ACC112 (cell line): ENCODE data around the gene MRLN.

Source experiments
- H2AFZ ChIP-seq: fragments of 200-600 bp; sonication (generic); one replicate; pipeline ENCODE4 v1.6.0; 2017; ENCODE audit warnings: antibody characterized with exemption, low read length; ENCODE audit not compliant: unreplicated experiment
- H3K27ac ChIP-seq: fragments of 200-600 bp; sonication (generic); 2 replicates; pipeline ENCODE4 v1.5.1; 2014; ENCODE audit warnings: low read depth, mild to moderate bottlenecking, antibody characterized with exemption, low read length, moderate library complexity
- H3K27me3 ChIP-seq: fragments of 200-600 bp; sonication (generic); 2 replicates; pipeline ENCODE4 v1.6.1; 2014; ENCODE audit warnings: mild to moderate bottlenecking, antibody characterized with exemption, low read length, moderate library complexity, mixed read lengths; ENCODE audit not compliant: insufficient read depth
- H3K36me3 ChIP-seq: fragments of 200-600 bp; sonication (generic); 2 replicates; pipeline ENCODE4 v1.6.1; 2016; ENCODE audit warnings: mild to moderate bottlenecking, antibody characterized with exemption, low read length, moderate library complexity, mixed read lengths; ENCODE audit not compliant: insufficient read depth
- H3K4me1 ChIP-seq: fragments of 200-600 bp; sonication (generic); one replicate; pipeline ENCODE4 v1.6.1; 2016; ENCODE audit warnings: low read length, mixed read lengths; ENCODE audit not compliant: insufficient read depth, unreplicated experiment, control insufficient read depth
- H3K4me3 ChIP-seq: fragments of 200-600 bp; sonication (generic); 2 replicates; pipeline ENCODE4 v1.5.1; 2014; ENCODE audit warnings: mild to moderate bottlenecking, low read depth, low read length
- H3K79me2 ChIP-seq: fragments of 200-600 bp; sonication (generic); one replicate; pipeline ENCODE4 v1.6.0; 2016; ENCODE audit warnings: low read length; ENCODE audit not compliant: control insufficient read depth, unreplicated experiment, insufficient read depth

The MRLN gene

DNA sequence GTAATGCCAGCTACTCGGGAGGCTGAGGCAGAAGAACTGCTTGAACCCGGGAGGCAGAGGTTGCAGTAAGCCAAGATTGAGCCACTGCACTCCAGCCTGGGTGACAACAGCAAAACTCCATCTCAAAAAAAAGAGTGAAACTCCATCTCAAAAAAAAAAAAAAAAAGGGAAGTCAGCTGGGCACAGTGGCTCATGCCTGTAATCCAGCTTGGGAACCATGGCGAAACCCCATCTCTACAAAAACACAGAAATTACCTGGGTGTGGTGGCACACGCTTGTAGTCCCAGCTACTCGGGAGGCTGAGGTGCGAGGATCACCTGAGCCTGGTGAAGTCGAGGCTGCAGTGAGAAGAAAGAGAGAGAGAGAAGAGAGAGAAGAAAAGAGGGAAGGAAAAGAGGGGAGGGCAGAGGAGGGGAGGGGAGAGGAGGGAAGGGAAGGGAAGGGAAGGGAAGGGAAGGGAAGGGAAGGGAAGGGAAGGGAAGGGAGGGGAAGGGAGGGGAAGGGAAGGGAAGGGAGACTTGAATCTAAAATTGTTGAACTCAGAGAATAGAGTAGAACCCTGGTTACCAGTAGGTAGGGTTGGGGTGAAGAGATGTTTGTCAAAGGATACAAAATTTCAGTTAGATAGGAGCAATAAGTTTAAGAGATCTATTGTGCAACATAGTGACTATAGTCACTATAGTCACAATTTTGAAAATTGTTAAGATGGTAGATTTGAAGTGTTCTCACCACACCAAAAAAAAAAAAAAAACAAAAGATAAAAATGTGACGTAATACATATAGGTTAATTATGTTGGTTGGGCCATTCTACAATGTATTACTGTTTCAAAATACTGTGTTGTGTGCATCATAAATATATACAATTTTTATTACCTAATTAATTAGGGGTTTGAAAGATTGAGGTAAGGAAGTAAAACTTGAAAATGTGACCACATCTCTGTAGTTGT is 46.1 kb downstream of the MRLN start:
- Histone ChIP-seq H3K27me3 (peaks cover 59% of the 10 kb centered on the region), H3K4me1 (no peaks in the 10 kb centered on the region), H3K79me2 (no peaks in the 10 kb centered on the region), H2AFZ (no peak overlapping the region), H3K27ac (no peak overlapping the region), H3K36me3 (no peaks in the 10 kb centered on the region), H3K4me3 (no peak overlapping the region)

GRCh38 chr10:59705931-59706330 is 47.3 kb downstream of the MRLN start:
- no peak overlapping the region for H3K4me3 ChIP-seq
- H3K4me1 ChIP-seq: no peaks in the 10 kb centered on the region
- no peak overlapping the region for H3K27ac ChIP-seq
- H3K79me2 ChIP-seq: no peaks in the 10 kb centered on the region
- no peaks in the 10 kb centered on the region for H3K36me3 ChIP-seq
- H2AFZ ChIP-seq: no peak overlapping the region
- H3K27me3 ChIP-seq: peaks cover 58% of the 10 kb centered on the region

GRCh38 chr10:59704630-59705029 is 48.6 kb downstream of the MRLN start:
- H3K4me3 ChIP-seq: no peak overlapping the region
- H2AFZ ChIP-seq: no peak overlapping the region
- H3K27me3 ChIP-seq: peaks cover 58% of the 10 kb centered on the region
- no peaks in the 10 kb centered on the region for H3K36me3 ChIP-seq
- no peaks in the 10 kb centered on the region for H3K4me1 ChIP-seq
- no peaks in the 10 kb centered on the region for H3K79me2 ChIP-seq
- no peak overlapping the region for H3K27ac ChIP-seq

GRCh38 chr10:59702347-59702746 is 50.9 kb downstream of the MRLN start:
- Histone ChIP-seq H3K79me2 (no peaks in the 10 kb centered on the region), H3K36me3 (no peaks in the 10 kb centered on the region)

DNA sequence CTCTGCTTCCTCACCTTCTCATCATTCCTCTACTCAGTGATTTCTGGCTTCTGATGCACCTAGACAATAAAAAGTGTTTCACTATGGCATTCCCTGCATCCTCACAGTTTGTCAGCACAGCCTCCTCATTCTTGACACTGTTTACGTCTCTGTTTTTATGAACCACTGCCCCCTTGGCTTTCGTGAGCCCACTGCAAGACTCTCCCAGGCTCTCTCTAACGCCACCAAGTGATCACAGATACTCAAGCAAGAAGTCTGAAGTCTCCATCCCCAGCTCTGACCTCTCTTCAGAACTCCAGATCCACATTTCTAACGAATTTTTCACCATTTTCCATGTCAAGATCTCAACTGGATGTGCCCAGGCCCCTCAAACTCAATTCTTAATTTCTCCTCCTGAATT is 52.5 kb downstream of the MRLN start:
- Histone ChIP-seq H3K27me3 (peaks cover 29% of the 10 kb centered on the region; the same call in 1 of the 2 replicates), H3K79me2 (no peaks in the 10 kb centered on the region), H3K4me1 (no peaks in the 10 kb centered on the region), H3K36me3 (no peaks in the 10 kb centered on the region), H2AFZ (no peak overlapping the region), H3K4me3 (no peak overlapping the region), H3K27ac (no peak overlapping the region)

More at GRCh38 chr10:59702347-59702746, 50.9 kb downstream of the MRLN start:
- Histone ChIP-seq H3K27ac (no peak overlapping the region), H3K27me3 (peaks cover 38% of the 10 kb centered on the region), H2AFZ (no peak overlapping the region), H3K4me1 (no peaks in the 10 kb centered on the region), H3K4me3 (no peak overlapping the region)

DNA sequence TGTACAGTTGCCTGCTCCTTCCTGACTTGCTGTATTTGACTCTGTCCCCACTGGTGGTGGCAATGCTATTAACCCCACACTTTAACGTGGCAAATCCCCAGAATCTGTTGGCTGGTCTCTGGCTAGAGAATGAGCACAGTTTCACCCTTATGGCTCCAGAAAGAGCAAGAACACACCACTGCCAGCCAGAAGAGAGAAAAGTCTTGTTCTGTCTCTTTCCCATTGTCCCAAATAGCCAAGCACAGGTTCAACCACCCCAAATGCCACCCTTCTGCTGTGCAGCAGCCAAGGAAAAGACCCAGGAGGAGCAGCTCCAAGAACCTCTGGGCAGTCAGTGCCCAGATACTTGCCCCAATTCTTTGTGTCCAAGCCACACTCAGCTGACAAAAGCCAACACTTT is 54.9 kb downstream of the MRLN start:
- H3K27me3 ChIP-seq: peaks cover 29% of the 10 kb centered on the region; the same call in 1 of the 2 replicates
- no peaks in the 10 kb centered on the region for H3K4me1 ChIP-seq
- no peak overlapping the region for H2AFZ ChIP-seq
- no peak overlapping the region for H3K27ac ChIP-seq
- H3K4me3 ChIP-seq: no peak overlapping the region
- H3K36me3 ChIP-seq: no peaks in the 10 kb centered on the region
- no peaks in the 10 kb centered on the region for H3K79me2 ChIP-seq

GRCh38 chr10:59695637-59696036 is 57.6 kb downstream of the MRLN start:
- Histone ChIP-seq H3K79me2 (no peaks in the 10 kb centered on the region), H3K27me3 (peaks cover 34% of the 10 kb centered on the region), H3K27ac (no peak overlapping the region), H3K4me1 (no peaks in the 10 kb centered on the region), H2AFZ (no peak overlapping the region), H3K36me3 (no peaks in the 10 kb centered on the region), H3K4me3 (no peak overlapping the region)

GRCh38 chr10:59694936-59695335 is 58.3 kb downstream of the MRLN start:
- no peak overlapping the region for H2AFZ ChIP-seq
- H3K79me2 ChIP-seq: no peaks in the 10 kb centered on the region
- H3K27ac ChIP-seq: no peak overlapping the region
- H3K36me3 ChIP-seq: no peaks in the 10 kb centered on the region
- no peaks in the 10 kb centered on the region for H3K4me1 ChIP-seq
- peaks cover 33% of the 10 kb centered on the region for H3K27me3 ChIP-seq
- H3K4me3 ChIP-seq: no peak overlapping the region

- Histone ChIP-seq H3K79me2 (no peaks in the 10 kb centered on the region), H3K27me3 (peaks cover 39% of the 10 kb centered on the region), H3K36me3 (no peaks in the 10 kb centered on the region), H3K4me1 (no peaks in the 10 kb centered on the region), H2AFZ (no peak overlapping the region), H3K27ac (no peak overlapping the region), H3K4me3 (no peak overlapping the region)
Measured at GRCh38 chr10:59692113-59692512, 61.1 kb downstream of the MRLN start.

DNA sequence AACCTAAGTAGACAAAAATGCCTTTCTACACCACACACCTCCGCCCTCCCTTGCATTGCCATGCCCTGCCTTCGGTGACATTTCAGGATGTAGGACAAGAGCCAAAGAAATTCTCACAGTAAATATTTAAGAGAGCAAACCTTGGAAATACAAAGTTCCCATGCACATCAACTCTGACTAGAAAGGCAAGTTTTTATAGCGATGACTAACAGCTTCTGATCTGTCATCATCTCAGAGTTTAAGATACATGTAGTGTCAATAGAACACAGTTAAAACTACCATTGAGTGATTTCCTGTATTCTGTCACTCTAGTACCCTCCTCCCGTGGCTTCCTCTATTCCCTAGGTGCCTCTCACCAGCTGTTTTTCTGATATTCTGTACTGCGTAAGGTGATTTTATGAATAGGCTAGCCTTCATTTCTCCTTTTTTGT is 64.3 kb downstream of the MRLN start:
- no peak overlapping the region for H3K27ac ChIP-seq
- H3K4me1 ChIP-seq: no peaks in the 10 kb centered on the region

DNA sequence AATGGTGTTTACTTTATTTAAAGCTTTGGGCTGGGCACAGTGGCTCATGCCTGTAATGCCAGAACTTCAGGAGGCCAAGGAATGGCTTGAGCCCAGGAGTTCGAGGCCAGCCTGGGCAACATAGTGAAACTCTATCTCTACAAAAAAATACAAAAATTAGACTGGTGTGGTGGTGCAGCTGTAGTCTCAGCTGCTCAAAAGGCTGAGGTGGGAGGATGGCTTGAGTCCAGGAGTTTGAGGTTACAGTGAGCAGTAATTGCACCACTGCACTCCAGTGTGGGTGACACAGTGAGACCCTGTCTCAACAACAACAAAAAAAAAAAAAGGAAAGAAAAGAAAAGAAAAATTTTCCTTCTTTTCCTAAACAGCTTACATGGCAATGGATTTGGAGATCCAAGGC is 65.6 kb downstream of the MRLN start:
- H3K79me2 ChIP-seq: no peaks in the 10 kb centered on the region
- H3K27ac ChIP-seq: no peak overlapping the region
- H3K4me1 ChIP-seq: no peaks in the 10 kb centered on the region
- no peak overlapping the region for H3K4me3 ChIP-seq
- H3K36me3 ChIP-seq: no peaks in the 10 kb centered on the region
- H3K27me3 ChIP-seq: peaks cover 49% of the 10 kb centered on the region
- no peak overlapping the region for H2AFZ ChIP-seq

More for the DNA sequence above, 64.3 kb downstream of the MRLN start:
- no peaks in the 10 kb centered on the region for H3K36me3 ChIP-seq
- no peak overlapping the region for H2AFZ ChIP-seq
- H3K4me3 ChIP-seq: no peak overlapping the region
- H3K27me3 ChIP-seq: peaks cover 54% of the 10 kb centered on the region
- H3K79me2 ChIP-seq: no peaks in the 10 kb centered on the region
